H9 (cell line): Measurements from ENCODE around the gene GIMAP4. TPM values are rescaled to one million over a fixed set of nuclear protein-coding genes. Genes with fewer than 3 reads are reported as not detected.

ENCODE experiments used
- DNase-seq: peaks from one replicate; pipeline ENCODE4 v3.0.0-alpha.2; 2017
- H2AFZ ChIP-seq: one replicate; pipeline ENCODE4 v1.6.1; 2013; ENCODE audit warnings: mild to moderate bottlenecking, low read length, control low read depth, moderate library complexity
- H2AK5ac ChIP-seq: 2 replicates; pipeline ENCODE4 v1.6.1; 2013; ENCODE audit warnings: low read length, control low read depth, mixed read lengths; ENCODE audit not compliant: insufficient read length
- H2BK120ac ChIP-seq: one replicate; pipeline ENCODE4 v1.6.1; 2013; ENCODE audit warnings: low read depth, mild to moderate bottlenecking, low read length, control low read depth, inconsistent platforms; ENCODE audit not compliant: poor library complexity, severe bottlenecking
- H2BK12ac ChIP-seq: 2 replicates; pipeline ENCODE4 v1.6.1; 2013; ENCODE audit warnings: low read length, control low read depth, mixed read lengths, low read depth; ENCODE audit not compliant: insufficient read length
- H2BK15ac ChIP-seq: 2 replicates; pipeline ENCODE4 v1.6.1; 2013; ENCODE audit warnings: low read depth, low read length, control low read depth
- H2BK20ac ChIP-seq: one replicate; pipeline ENCODE4 v1.6.1; 2013; ENCODE audit warnings: low read depth, mild to moderate bottlenecking, low read length, control low read depth, inconsistent platforms; ENCODE audit not compliant: poor library complexity, severe bottlenecking
- H2BK5ac ChIP-seq: 2 replicates; pipeline ENCODE4 v1.6.1; 2013; ENCODE audit warnings: low read length, control low read depth, mixed read lengths; ENCODE audit not compliant: insufficient read length
- H3K14ac ChIP-seq: 2 replicates; pipeline ENCODE4 v1.6.1; 2013; ENCODE audit warnings: low read length, control low read depth; ENCODE audit not compliant: insufficient read depth
- H3K18ac ChIP-seq: 2 replicates; pipeline ENCODE4 v1.6.1; 2013; ENCODE audit warnings: low read depth, mild to moderate bottlenecking, mixed read lengths, low read length, control low read depth; ENCODE audit not compliant: insufficient read length
- H3K23ac ChIP-seq: 2 replicates; pipeline ENCODE4 v1.6.1; 2013; ENCODE audit warnings: low read length, control low read depth, mixed read lengths, low read depth; ENCODE audit not compliant: insufficient read length
- H3K23me2 ChIP-seq: 2 replicates; pipeline ENCODE4 v1.6.1; 2013; ENCODE audit warnings: low read depth, mild to moderate bottlenecking, mixed read lengths, low read length, control low read depth; ENCODE audit not compliant: insufficient read length, poor library complexity, severe bottlenecking
- H3K27ac ChIP-seq: 2 replicates; pipeline ENCODE4 v1.5.1; 2013; ENCODE audit warnings: low read length, control low read depth, mixed read lengths, low read depth; ENCODE audit not compliant: insufficient read length
- H3K27me3 ChIP-seq: 2 replicates; pipeline ENCODE4 v1.6.1; 2013; ENCODE audit warnings: low read length, control low read depth, inconsistent platforms; ENCODE audit not compliant: insufficient read depth
- H3K4ac ChIP-seq: 2 replicates; pipeline ENCODE4 v1.6.1; 2013; ENCODE audit warnings: low read depth, mild to moderate bottlenecking, control low read depth, inconsistent platforms, low read length, moderate library complexity
- H3K4me1 ChIP-seq: 2 replicates; pipeline ENCODE4 v1.6.1; 2013; ENCODE audit warnings: low read length, control low read depth, inconsistent platforms; ENCODE audit not compliant: insufficient read depth
- H3K4me2 ChIP-seq: 2 replicates; pipeline ENCODE4 v1.6.1; 2013; ENCODE audit warnings: low read length, control low read depth, mixed read lengths; ENCODE audit not compliant: insufficient read length, insufficient read depth
- H3K56ac ChIP-seq: 2 replicates; pipeline ENCODE4 v1.6.1; 2013; ENCODE audit warnings: low read depth, mild to moderate bottlenecking, mixed read lengths, low read length, control low read depth; ENCODE audit not compliant: insufficient read length
- H3K79me1 ChIP-seq: 2 replicates; pipeline ENCODE4 v1.6.1; 2013; ENCODE audit warnings: low read depth, mild to moderate bottlenecking, moderate library complexity, low read length, control low read depth, inconsistent platforms; ENCODE audit not compliant: insufficient read depth, poor library complexity, severe bottlenecking
- H3K79me2 ChIP-seq: 2 replicates; pipeline ENCODE4 v1.6.1; 2013; ENCODE audit warnings: low read length, control low read depth, inconsistent platforms; ENCODE audit not compliant: insufficient read depth
- H3K9ac ChIP-seq: 2 replicates; pipeline ENCODE4 v1.6.1; 2013; ENCODE audit warnings: low read length, control low read depth, mixed read lengths; ENCODE audit not compliant: insufficient read length; ENCODE audit errors: extremely low read depth
- H3K9me3 ChIP-seq: one replicate; pipeline ENCODE4 v1.6.1; 2013; ENCODE audit warnings: low read depth, low read length, inconsistent platforms; ENCODE audit not compliant: control insufficient read depth
- H3T11ph ChIP-seq: one replicate; pipeline ENCODE4 v1.6.1; 2013; ENCODE audit warnings: mild to moderate bottlenecking, low read length, control low read depth, inconsistent platforms
- H4K20me1 ChIP-seq: one replicate; pipeline ENCODE4 v1.6.1; 2013; ENCODE audit not compliant: control insufficient read depth, insufficient read length, insufficient read depth
- H4K5ac ChIP-seq: 2 replicates; pipeline ENCODE4 v1.6.1; 2013; ENCODE audit warnings: low read depth, mild to moderate bottlenecking, mixed read lengths, low read length, control low read depth; ENCODE audit not compliant: insufficient read length
- H4K8ac ChIP-seq: replicated peaks from 2 replicates; pipeline ENCODE4 v1.6.1; 2013; ENCODE audit warnings: low read length, control low read depth, mixed read lengths, low read depth; ENCODE audit not compliant: insufficient read length
- H4K91ac ChIP-seq: 2 replicates; pipeline ENCODE4 v1.6.1; 2013; ENCODE audit warnings: low read depth, mild to moderate bottlenecking, moderate library complexity, mixed read lengths, low read length, control low read depth; ENCODE audit not compliant: insufficient read length
- H3K27ac Mint-ChIP-seq, 3 experiments: 2 replicates in 2 of 3; 3 replicates in 1 of 3; pipeline ENCODE4 v1.8.0; 2020 to 2021; ENCODE audit warnings: mixed read lengths in 3 of 3, mild to moderate bottlenecking in 1 of 3, moderate library complexity in 1 of 3
- H3K27me3 Mint-ChIP-seq: 2 replicates; pipeline ENCODE4 v1.8.0; 2021; ENCODE audit warnings: low read depth, mild to moderate bottlenecking, moderate library complexity, mixed read lengths
- H3K36me3 Mint-ChIP-seq, 3 experiments: 2 replicates in 2 of 3; 3 replicates in 1 of 3; pipeline ENCODE4 v1.8.0; 2020 to 2021; ENCODE audit warnings: low read depth in 3 of 3, mixed read lengths in 3 of 3; ENCODE audit not compliant: insufficient read depth in 1 of 3
- H3K4me1 Mint-ChIP-seq, 2 experiments: 2 replicates each; pipeline ENCODE4 v1.8.0; 2020; ENCODE audit warnings: mixed read lengths in 2 of 2
- H3K4me3 Mint-ChIP-seq, 2 experiments: 2 replicates in 1 of 2; 3 replicates in 1 of 2; pipeline ENCODE4 v1.8.0; 2020 to 2021; ENCODE audit warnings: mild to moderate bottlenecking in 2 of 2, mixed read lengths in 2 of 2, moderate library complexity in 1 of 2
- H3K9me3 Mint-ChIP-seq, 2 experiments: 2 replicates in 1 of 2; 3 replicates in 1 of 2; pipeline ENCODE4 v1.8.0; 2020; ENCODE audit warnings: mild to moderate bottlenecking in 2 of 2, mixed read lengths in 2 of 2, moderate library complexity in 1 of 2
- WGBS: extraction: QIAGEN DNeasy Blood & Tissue Kit; methylation state at CpG from one replicate; pipeline ENCODE4 v1.1.7; 2013; ENCODE audit warnings: missing lambda C conversion rate, low lambda C conversion rate, mixed read lengths; ENCODE audit not compliant: insufficient read length; ENCODE audit errors: extremely low coverage; 5-methylcytosine and 5-hydroxymethylcytosine counted together
- total RNA-seq: library from RNA; stranded (reverse); gene quantifications from 2 replicates; pipeline ENCODE4 v1.2.1, GENCODE V29; 2021
- TF ChIP-seq, protein P1 (sequence below): fragments of 200-600 bp; sonication (generic); conservative IDR thresholded peaks from 3 replicates; pipeline ENCODE4 v1.8.0; 2021; ENCODE audit warnings: antibody characterized with exemption, mild to moderate bottlenecking

The GIMAP4 gene
- total RNA-seq, 1 experiment from 2014 or later, result not detected

DNA sequence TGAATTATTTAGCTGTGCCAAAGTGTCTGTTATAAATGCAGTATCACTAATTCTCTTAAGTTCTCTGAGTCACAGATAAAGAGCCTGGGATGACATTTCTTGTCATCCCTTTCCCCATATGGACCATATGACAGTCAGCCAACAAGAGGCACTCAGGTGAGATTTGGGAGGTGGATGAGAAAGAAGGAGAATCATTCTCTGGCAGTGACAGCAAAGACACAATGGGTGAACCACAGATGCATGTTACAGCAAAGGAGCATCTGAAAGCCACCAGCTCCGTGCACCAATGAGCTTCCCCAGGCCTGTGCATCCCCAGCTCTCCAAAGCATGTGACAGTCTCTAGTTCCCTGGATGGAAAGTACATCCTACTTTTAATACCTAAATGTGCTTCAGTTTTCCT is 54.2 kb downstream of the GIMAP4 start:
- Mint-ChIP-seq H3K4me1 (no peaks in the 10 kb centered on the region), H3K27me3 (peaks cover 59% of the 10 kb centered on the region), H3K9me3 (peaks cover 0 to 3% of the 10 kb centered on the region in 2 experiments; a peak in 2 of 5 replicates), H3K36me3 (no peaks in the 10 kb centered on the region), H3K4me3 (no peak overlapping the region), H3K27ac (no peak overlapping the region)
- H2BK120ac ChIP-seq, result no peak overlapping the region
- H4K5ac ChIP-seq, result no peak overlapping the region
- H3K23me2 ChIP-seq, result no peaks in the 10 kb centered on the region
- H4K91ac ChIP-seq, result no peak overlapping the region
- H2AK5ac ChIP-seq, result no peak overlapping the region
- no peaks in the 10 kb centered on the region for H3K79me1 ChIP-seq
- H4K20me1 ChIP-seq, result no peaks in the 10 kb centered on the region
- H2BK15ac ChIP-seq, result no peak overlapping the region
- H3K4me1 ChIP-seq, result no peaks in the 10 kb centered on the region
- H2AFZ ChIP-seq, result no peak overlapping the region
- H3K56ac ChIP-seq, result no peak overlapping the region
- no CpG with 5 or more reads among the region's 1 CpG for WGBS
- TF ChIP-seq, protein P1, sequence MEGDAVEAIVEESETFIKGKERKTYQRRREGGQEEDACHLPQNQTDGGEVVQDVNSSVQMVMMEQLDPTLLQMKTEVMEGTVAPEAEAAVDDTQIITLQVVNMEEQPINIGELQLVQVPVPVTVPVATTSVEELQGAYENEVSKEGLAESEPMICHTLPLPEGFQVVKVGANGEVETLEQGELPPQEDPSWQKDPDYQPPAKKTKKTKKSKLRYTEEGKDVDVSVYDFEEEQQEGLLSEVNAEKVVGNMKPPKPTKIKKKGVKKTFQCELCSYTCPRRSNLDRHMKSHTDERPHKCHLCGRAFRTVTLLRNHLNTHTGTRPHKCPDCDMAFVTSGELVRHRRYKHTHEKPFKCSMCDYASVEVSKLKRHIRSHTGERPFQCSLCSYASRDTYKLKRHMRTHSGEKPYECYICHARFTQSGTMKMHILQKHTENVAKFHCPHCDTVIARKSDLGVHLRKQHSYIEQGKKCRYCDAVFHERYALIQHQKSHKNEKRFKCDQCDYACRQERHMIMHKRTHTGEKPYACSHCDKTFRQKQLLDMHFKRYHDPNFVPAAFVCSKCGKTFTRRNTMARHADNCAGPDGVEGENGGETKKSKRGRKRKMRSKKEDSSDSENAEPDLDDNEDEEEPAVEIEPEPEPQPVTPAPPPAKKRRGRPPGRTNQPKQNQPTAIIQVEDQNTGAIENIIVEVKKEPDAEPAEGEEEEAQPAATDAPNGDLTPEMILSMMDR, result no peak
- no peak overlapping the region for H3K14ac ChIP-seq
- no peaks in the 10 kb centered on the region for H3K9me3 ChIP-seq
- no peak overlapping the region for H3K4ac ChIP-seq
- no peak overlapping the region for H3K4me2 ChIP-seq
- H4K8ac ChIP-seq, result no peak overlapping the region
- no peaks in the 10 kb centered on the region for H3K79me2 ChIP-seq
- H2BK12ac ChIP-seq, result no peak overlapping the region
- H3K27me3 ChIP-seq, result no peaks in the 10 kb centered on the region
- H3K27ac ChIP-seq, result no peak overlapping the region
- H2BK20ac ChIP-seq, result no peak overlapping the region
- no peak overlapping the region for H3T11ph ChIP-seq
- DNase-seq, result no peak
- no peak overlapping the region for H3K18ac ChIP-seq
- no peak overlapping the region for H3K23ac ChIP-seq
- H2BK5ac ChIP-seq, result no peak overlapping the region
- no peak overlapping the region for H3K9ac ChIP-seq

Other genes with a start within 250 kb of the GIMAP4 start
- gene LRRC61, start 244.0 kb upstream of the GIMAP4 start, total RNA-seq, result 24.4 and 27.4 TPM in 2 replicates
- gene ACTR3C, start 243.8 kb upstream of the GIMAP4 start, total RNA-seq, result 1.2 and 2.2 TPM in 2 replicates
- gene RARRES2, start 225.8 kb upstream of the GIMAP4 start, total RNA-seq, result 59.9 and 60.9 TPM in 2 replicates
- 105 and 106 TPM in 2 replicates for gene REPIN1, start 198.6 kb upstream of the GIMAP4 start, total RNA-seq
- 9.7 and 10.5 TPM in 2 replicates for gene ZNF775, start 188.1 kb upstream of the GIMAP4 start, total RNA-seq
- gene GIMAP8, start 116.8 kb upstream of the GIMAP4 start, total RNA-seq, result not detected in 2 replicates
- not detected in 2 replicates for gene GIMAP7, start 52.5 kb upstream of the GIMAP4 start, total RNA-seq
- not detected in 2 replicates for gene GIMAP6, start 65.0 kb downstream of the GIMAP4 start, total RNA-seq
- gene GIMAP2, start 118.3 kb downstream of the GIMAP4 start, total RNA-seq, result not detected in 2 replicates
- gene GIMAP1, start 149.2 kb downstream of the GIMAP4 start, total RNA-seq, result not detected in 2 replicates
- not detected in 2 replicates for gene GIMAP5, start 170.0 kb downstream of the GIMAP4 start, total RNA-seq
- 0.26 and 0.85 TPM in 2 replicates for gene TMEM176B, start 233.0 kb downstream of the GIMAP4 start, total RNA-seq
- not detected in 2 replicates for gene TMEM176A, start 233.4 kb downstream of the GIMAP4 start, total RNA-seq